Lower leg skin (tissue), 3 donors: ENCODE data around the gene IRF1.

Experiments
- POLR2A ChIP-seq, 2 donors: fragments of 450-650 bp; IDR thresholded peaks; one replicate each; pipeline ENCODE4 v1.6.1; 2016 to 2017; ENCODE audit warnings: antibody characterized with exemption in 2 of 2, mild to moderate bottlenecking in 1 of 2, moderate library complexity in 1 of 2
- TF ChIP-seq, protein P1 (sequence below), 3 donors: fragments of 450-650 bp; IDR thresholded peaks; one replicate each; pipeline ENCODE4 v1.5.1; 2016; ENCODE audit warnings: antibody characterized with exemption in 3 of 3, mild to moderate bottlenecking in 3 of 3, moderate library complexity in 2 of 3

DNA sequence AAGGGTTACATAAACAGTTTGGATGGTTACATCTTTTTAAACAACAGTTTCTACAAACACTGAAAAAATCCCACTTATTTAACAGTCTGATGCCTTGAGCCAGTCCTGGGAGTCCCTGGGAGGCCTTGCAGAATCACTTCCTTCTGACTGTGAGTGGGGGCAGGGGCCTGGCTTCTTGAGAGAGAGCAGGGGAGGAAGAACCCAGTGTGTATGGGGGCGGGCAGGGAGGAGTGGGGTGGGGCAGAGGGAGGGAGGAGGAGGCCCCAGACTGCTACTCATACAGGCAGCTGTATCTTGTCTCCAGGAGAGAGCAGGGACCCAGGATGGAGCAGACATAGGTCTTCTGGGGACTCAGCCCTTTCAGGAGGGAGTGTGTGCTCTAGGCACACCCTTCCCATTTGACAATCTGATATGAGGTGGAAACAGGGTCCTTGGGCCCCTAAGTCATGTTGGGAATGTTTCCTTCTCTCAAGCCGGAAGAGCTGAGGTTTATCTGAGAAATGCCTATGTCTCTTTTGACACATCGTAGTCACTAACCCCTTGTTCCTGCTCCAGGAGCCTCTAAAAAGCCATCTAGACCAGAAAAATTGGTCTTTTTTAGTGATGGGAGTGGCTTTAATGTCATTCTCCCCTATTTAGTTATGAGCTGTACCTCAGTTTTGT lies 52.8 kb downstream of the IRF1 start:
- TF ChIP-seq, protein P1, sequence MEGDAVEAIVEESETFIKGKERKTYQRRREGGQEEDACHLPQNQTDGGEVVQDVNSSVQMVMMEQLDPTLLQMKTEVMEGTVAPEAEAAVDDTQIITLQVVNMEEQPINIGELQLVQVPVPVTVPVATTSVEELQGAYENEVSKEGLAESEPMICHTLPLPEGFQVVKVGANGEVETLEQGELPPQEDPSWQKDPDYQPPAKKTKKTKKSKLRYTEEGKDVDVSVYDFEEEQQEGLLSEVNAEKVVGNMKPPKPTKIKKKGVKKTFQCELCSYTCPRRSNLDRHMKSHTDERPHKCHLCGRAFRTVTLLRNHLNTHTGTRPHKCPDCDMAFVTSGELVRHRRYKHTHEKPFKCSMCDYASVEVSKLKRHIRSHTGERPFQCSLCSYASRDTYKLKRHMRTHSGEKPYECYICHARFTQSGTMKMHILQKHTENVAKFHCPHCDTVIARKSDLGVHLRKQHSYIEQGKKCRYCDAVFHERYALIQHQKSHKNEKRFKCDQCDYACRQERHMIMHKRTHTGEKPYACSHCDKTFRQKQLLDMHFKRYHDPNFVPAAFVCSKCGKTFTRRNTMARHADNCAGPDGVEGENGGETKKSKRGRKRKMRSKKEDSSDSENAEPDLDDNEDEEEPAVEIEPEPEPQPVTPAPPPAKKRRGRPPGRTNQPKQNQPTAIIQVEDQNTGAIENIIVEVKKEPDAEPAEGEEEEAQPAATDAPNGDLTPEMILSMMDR (IDR thresholded peaks at IDR 0.05) = no peak
- TF ChIP-seq POLR2A (IDR thresholded peaks at IDR 0.05) = no peak
